Stimulated activated CD8-positive, alpha-beta memory T cell treated with anti-CD3 and anti-CD28 coated beads, Interleukin-7, amount 100 ng/mL, for 48 hours (primary cell): ENCODE results near the gene RSPH4A.
A peak's percentile ranks its signal among the peaks of the same experiment; 100 is the strongest.
"Not testable (repeated sequence)": the region's sequence is repeated elsewhere in the genome, so short reads cannot be mapped to it uniquely, and the experiment has no call there.

ENCODE experiments used
- DNase-seq, 2 donors: peaks; one replicate each; pipeline ENCODE4 v3.0.0-alpha.2; 2020; ENCODE audit warnings: low read depth in 1 of 2; ENCODE audit errors: extremely low read depth in 1 of 2

RSPH4A gene

DNA sequence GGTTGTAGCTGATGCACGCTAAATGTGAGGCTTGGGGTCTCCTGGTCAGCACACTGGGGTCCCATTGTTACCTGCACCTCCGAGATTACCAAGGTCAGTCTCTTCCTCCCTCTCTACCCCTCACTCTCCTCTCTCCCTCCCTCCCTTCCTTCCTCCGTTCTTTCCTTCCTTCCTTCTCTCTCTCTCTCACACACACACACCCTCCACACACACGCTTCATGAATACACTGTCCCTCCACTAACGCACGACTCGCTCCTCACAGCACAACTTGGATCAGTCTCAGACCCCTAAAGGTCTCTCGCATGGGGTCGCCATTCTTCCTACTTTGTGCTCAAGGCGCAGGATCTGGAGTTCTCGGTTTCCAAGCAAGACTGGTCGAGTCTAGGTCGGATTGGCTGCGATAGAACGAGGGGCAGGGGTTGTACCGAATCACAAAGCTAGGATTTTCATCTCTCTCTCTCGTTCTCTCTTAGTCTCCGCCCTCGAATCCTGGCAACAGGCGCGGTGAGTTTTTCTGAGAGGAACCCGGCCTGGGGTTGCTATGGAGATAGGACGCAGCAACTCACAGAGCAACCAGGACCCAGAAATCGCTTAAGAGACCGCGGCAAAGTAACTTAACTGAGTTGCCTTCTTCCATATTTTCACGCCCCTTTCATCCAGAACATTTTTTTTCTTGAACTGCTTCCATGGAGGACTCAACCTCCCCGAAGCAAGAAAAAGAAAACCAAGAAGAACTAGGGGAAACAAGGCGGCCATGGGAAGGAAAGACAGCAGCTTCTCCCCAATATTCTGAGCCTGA lies at the start of gene RSPH4A:
TSS of gene RSPH4A (plus strand) at position 543 of the 800 bp plus-strand sequence. CDS start at position 688, 145 bp downstream.
- DNase-seq: peak; percentile 27 to 61

DNA sequence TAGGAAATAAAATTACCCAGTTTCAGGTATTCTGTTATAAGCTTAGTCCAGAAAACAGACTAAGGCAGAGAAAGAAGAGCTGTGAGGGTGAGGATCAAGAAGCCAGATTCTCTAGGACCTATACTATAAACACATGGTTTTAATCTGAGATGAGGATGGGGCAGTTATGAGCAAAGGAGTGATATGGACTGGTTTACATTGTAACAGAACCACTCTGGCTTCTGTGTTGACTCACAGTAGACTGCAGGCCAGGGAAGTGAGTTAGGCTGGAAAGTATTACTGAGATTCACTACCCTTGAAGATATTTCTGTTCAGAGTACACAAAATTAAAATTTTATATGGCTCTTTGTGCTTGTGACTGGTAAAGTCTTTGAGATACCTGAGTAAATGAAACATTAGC lies 48.2 kb upstream of the RSPH4A start:
- no peak for DNase-seq

GRCh38 chr6:116568821-116569755 lies 47.2 kb upstream of the RSPH4A start:
- no peak for DNase-seq

GRCh38 chr6:116570856-116571682 lies 45.2 kb upstream of the RSPH4A start, which contains the start of gene RWDD1:
TSS of gene RWDD1 (plus strand) at chr6:116571504. CDS start at chr6:116571583, 79 bp downstream.
- DNase-seq: peak; percentile 96 to 98

DNA sequence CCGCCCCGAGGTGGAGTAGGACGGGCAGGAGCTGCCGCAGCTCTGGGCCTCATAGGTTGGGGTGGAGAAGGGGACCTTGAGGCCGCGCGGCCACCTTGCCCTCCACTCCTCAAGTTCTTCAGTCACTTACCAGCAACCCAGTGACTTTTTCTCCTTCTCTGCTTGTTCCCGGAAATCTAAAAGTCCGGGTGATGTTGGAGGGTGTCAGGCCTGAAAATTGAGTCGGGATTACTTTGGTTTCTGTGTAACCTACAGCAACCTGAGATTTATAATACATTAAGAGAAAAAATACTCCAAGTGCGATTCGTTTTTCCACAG lies 44.6 kb upstream of the RSPH4A start:
- DNase-seq: no peak

- no peak for DNase-seq
Observed at GRCh38 chr6:116572162-116572561, 44.1 kb upstream of the RSPH4A start.

GRCh38 chr6:116575227-116575626 lies 41.1 kb upstream of the RSPH4A start:
- no peak for DNase-seq

DNA sequence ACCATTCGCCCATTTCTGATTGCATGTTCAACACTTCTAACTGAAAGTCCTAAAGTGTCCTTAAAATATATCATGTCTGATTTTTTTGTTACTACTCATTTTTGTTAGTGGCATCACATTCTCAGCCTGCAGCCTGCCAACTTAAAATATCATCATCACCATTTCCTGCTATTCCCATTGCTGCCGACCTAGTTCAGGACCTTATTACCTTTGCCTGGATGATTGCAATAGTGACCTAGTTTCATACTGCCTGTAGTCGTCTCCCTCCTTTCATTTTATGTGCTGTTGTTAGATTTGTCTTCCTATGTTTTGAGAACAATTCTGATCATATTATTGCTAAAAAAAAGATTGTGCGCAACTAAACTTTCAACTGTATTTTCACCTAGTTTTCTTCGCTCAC lies 38.8 kb upstream of the RSPH4A start:
- DNase-seq: no peak

- DNase-seq: no peak
Observed at GRCh38 chr6:116578335-116578734, 37.9 kb upstream of the RSPH4A start.

GRCh38 chr6:116579143-116579542 lies 37.1 kb upstream of the RSPH4A start:
- no peak for DNase-seq

DNA sequence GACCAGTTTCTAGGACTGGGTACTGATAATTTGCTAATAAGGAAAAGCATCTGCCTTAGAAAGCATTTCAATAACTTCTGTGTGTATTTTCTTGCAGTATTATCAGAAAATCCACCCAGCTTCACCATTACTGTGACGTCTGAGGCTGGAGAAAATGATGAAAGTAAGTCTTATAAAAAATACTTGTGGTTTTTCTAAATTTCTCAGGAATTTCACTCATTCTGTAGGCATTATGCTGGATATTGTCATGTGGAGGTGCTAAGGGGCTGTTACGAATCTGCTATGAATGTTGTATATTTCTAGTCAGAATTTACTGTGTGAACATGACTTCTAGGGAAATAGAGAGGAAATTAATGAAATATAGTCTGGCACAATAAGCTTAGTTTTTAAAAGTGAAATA lies 36.1 kb upstream of the RSPH4A start:
- DNase-seq: no peak

DNA sequence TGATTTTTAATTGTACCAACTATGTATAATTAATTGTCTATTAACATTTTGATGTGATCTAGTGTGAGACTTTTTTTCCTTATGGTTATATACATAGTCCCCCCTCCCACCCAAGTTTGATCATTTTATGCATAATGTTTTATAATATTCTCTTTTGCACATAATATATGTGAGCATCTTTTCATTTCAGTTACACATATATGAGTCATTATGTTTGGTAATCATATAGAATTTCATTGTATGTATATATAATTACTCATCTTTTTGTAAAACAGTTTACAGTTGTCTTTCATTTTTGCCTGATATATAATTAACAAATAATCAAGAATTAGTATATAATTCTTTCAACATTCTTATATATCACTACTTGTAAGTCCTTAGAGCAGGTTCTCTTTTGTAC lies 30.0 kb upstream of the RSPH4A start:
- no peak for DNase-seq

DNA sequence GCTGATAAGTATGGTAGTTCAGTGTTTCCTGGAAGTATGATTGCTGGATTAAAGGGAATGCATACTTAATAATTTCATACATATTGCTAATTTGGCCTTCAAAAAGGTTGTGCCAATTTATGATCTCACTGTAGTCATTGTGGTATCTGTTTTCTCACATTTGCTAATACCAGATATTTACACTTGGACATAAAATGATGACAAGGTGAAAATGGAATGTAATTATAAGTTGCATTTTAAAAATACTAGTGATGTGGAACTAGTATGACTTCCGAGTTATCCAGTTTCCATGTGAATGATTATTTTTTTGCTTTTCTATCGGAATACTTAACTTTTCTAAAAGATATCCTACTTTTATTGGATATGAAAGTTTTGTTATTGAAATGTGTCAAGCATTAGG lies 29.5 kb upstream of the RSPH4A start:
- no peak for DNase-seq

DNA sequence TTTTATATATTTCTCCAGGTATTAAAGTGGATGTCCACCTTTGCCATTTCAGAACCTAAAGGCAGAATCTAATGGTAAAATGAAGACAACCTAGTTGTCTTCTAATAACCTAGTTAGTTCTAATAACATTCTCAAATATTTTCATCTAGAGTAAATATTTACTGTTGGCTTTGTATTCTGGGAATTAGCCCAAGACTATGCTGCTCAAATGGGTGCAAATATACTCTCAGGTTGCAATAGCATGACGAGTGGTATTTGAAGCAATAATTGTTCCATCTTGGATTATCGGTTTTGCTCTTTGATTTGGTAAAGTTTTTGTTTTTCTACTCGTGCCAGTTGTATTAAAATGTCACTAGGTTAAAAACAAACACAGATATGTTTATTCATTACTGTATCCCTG lies 21.0 kb upstream of the RSPH4A start:
- DNase-seq: no peak

- DNase-seq: no peak
Observed at GRCh38 chr6:116596815-116597214, 19.5 kb upstream of the RSPH4A start.

- DNase-seq: not testable (repeated sequence)
Observed at GRCh38 chr6:116603916-116604315, 12.4 kb upstream of the RSPH4A start.

GRCh38 chr6:116604868-116605267 lies 11.4 kb upstream of the RSPH4A start:
- DNase-seq: not testable (repeated sequence)

DNA sequence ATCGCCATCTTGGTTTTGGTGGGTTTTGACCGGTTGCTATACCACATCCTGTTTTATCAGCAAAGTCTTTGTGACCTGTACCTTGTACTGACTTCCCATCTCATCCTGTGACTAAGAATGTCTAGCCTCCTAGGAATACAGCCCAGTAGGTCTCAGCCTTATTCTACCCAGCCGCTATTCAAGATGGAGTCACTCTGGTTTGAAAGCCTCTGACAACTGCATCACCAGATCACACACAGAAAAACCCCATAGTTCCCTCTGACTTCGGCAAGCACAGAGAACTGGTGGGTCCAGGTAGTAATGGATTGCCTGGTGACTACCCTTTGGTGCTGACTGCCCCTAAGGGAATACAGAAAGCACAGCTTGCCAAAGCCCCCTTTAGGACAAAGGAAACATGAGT lies 10.3 kb upstream of the RSPH4A start:
- no peak for DNase-seq

GRCh38 chr6:116611056-116611455 lies 5.2 kb upstream of the RSPH4A start:
- no peak for DNase-seq

- DNase-seq: no peak
Observed at GRCh38 chr6:116616737-116617053, 416 bp downstream of the RSPH4A start.
